NCI-H1436 (cell line): ENCODE data around the gene MAMDC2.

ENCODE experiments used
- DNase-seq: peaks from one replicate; lab custom pipeline; 2025; lab: John Stamatoyannopoulos, UW

The MAMDC2 gene

GRCh38 chr9:70064496-70064895 lies 20.8 kb downstream of the MAMDC2 start:
- no peak for DNase-seq

GRCh38 chr9:70065572-70065971 lies 21.9 kb downstream of the MAMDC2 start:
- DNase-seq = no peak

GRCh38 chr9:70066418-70066817 lies 22.8 kb downstream of the MAMDC2 start:
- no peak for DNase-seq

GRCh38 chr9:70066874-70067273 lies 23.2 kb downstream of the MAMDC2 start:
- DNase-seq = no peak

- no peak for DNase-seq
These were observed 26.1 kb downstream of the MAMDC2 start for GRCh38 chr9:70069704-70070103.

- DNase-seq = no peak
These were observed 29.5 kb downstream of the MAMDC2 start for GRCh38 chr9:70073193-70073592.

- no peak for DNase-seq
These were observed 30.1 kb downstream of the MAMDC2 start for GRCh38 chr9:70073756-70074155.

- DNase-seq = no peak
These were observed 33.0 kb downstream of the MAMDC2 start for GRCh38 chr9:70076678-70077077.

GRCh38 chr9:70079417-70080037 lies 35.9 kb downstream of the MAMDC2 start:
- peak; percentile 16 for DNase-seq

GRCh38 chr9:70080481-70081119 lies 37.0 kb downstream of the MAMDC2 start:
- no peak for DNase-seq

- DNase-seq = no peak
These were observed 37.5 kb downstream of the MAMDC2 start for GRCh38 chr9:70081120-70081495.

- DNase-seq = no peak
These were observed 39.8 kb downstream of the MAMDC2 start for GRCh38 chr9:70083429-70083828.

GRCh38 chr9:70085241-70085640 lies 41.6 kb downstream of the MAMDC2 start:
- no peak for DNase-seq

- DNase-seq = no peak
These were observed 47.5 kb downstream of the MAMDC2 start for GRCh38 chr9:70091103-70091502.

GRCh38 chr9:70091572-70091971 lies 47.9 kb downstream of the MAMDC2 start:
- DNase-seq = peak; percentile 61

GRCh38 chr9:70092190-70092589 lies 48.5 kb downstream of the MAMDC2 start:
- DNase-seq = no peak

GRCh38 chr9:70093095-70093494 lies 49.4 kb downstream of the MAMDC2 start:
- DNase-seq = no peak

- peak; percentile 13 for DNase-seq
These were observed 50.3 kb downstream of the MAMDC2 start for GRCh38 chr9:70093944-70094343.

GRCh38 chr9:70094747-70095146 lies 51.1 kb downstream of the MAMDC2 start:
- DNase-seq = no peak

- DNase-seq = no peak
These were observed 53.5 kb downstream of the MAMDC2 start for GRCh38 chr9:70097187-70097586.

GRCh38 chr9:70100362-70100761 lies 56.7 kb downstream of the MAMDC2 start:
- no peak for DNase-seq

GRCh38 chr9:70101265-70101664 lies 57.6 kb downstream of the MAMDC2 start:
- no peak for DNase-seq

GRCh38 chr9:70105147-70105546 lies 61.5 kb downstream of the MAMDC2 start:
- DNase-seq = no peak

- DNase-seq = no peak
These were observed 62.9 kb downstream of the MAMDC2 start for GRCh38 chr9:70106571-70106970.
